ENCODE data around the gene HLA-DMA.

HLA-DMA gene

DNA sequence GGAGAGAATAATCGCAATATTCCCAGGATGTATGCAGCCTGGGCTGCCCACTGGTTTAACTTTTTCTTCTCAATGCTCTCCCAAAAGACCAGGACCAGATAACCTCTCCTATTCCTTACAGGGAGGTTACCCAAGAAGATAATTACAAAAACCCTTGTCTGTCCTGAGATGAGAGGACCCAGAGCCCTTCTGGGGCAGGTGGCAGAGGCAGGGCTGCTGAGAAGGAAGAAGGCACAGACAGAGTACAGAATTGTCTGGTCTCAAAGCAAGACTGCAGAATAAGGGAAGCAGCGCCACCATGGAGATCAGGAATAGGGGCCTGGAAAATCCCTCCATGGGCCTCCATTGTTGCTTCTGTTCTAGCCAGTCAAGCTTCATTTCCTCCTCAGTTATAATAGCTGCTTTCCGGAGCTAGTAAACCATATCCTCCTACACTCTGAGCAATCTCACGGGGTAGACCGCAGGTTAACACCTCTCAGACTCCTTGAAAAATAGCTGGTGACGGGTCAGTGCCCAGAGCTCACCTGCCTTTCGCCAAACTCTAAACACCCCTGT lies 11.6 kb downstream of the HLA-DMA start:
- H3K27me3 Mint-ChIP-seq: no peaks in the 10 kb centered on the region
- ATAC-seq (replicated peaks) (peak; percentile 84), DNase-seq (peak; percentile 47 to 55 (median 52))
- H3K4me1 Mint-ChIP-seq (ENCODE audit: low read depth in 2 of 2): peaks cover 48 to 58% of the 10 kb centered on the region in 2 donors
- peak overlapping the region; percentile 86 to 88 for H3K4me3 Mint-ChIP-seq
- peaks cover 3% of the 10 kb centered on the region for H3K36me3 Mint-ChIP-seq (ENCODE audit: insufficient read depth)
- no peaks in the 10 kb centered on the region for H3K9me3 Mint-ChIP-seq
- H3K27ac Mint-ChIP-seq: peak overlapping the region; percentile 92 to 95

DNA sequence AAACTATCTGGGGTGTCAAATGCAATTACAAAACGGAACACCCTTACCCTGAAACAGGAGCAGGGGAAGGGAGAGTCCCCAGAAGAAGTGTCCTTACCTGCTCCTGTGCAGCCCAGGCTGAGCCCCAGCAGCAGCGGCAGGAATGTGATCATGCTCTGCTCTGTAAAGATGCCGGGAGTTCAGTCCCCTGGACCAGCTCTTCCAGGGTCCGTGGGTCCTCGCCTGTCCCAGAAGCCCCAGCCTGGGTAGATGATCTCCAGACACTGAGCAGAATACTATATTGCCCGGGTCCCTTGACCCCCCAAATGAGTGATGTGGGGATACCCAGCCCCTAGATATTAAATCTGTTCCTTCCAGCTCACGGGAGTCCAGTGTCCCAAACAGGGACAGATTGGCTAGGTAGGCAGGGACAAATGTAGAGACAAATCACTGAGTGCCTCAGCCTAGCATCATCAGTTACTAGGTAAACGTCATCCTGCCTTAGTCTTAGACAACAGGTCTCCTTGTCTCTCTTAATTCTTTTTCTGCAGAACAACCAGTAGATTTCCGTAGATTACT lies 12.2 kb downstream of the HLA-DMA start, which contains the start of gene HLA-DMB:
Gene HLA-DMB, minus strand, starts transcription at position 373 of the 558 bp plus-strand sequence. Its CDS starts 221 bp downstream, at position 152.
- peaks cover 3% of the 10 kb centered on the region for H3K36me3 Mint-ChIP-seq (ENCODE audit: insufficient read depth)
- peak within 1 kb of the TSS; percentile 92 to 95 for H3K27ac Mint-ChIP-seq

DNA sequence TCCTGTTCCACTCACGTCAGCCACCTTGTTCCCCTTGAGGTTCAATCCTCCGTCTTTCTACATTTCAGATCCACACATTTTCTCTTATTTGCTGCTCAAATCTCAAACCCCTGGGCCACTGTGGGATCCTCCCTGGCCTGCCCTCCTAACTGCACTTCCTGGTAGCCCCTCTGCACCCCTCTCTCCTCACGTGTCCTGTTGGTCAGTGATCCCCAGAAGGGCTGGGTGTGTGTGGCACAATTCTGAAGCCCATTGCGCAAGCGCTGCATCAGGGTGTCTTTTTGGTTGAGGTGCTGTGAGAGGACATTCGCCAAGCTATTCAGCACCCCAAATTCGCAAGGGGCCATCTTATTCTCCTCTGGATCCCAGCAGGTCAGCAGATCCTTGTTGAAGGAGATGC lies 14.4 kb downstream of the HLA-DMA start:
- H3K4me3 Mint-ChIP-seq: no peak overlapping the region
- peaks cover 3% of the 10 kb centered on the region for H3K36me3 Mint-ChIP-seq (ENCODE audit: insufficient read depth)
- no peaks in the 10 kb centered on the region for H3K9me3 Mint-ChIP-seq
- H3K27ac Mint-ChIP-seq: no peak overlapping the region
- DNase-seq (no peak), ATAC-seq (replicated peaks) (no peak)
- H3K4me1 Mint-ChIP-seq (ENCODE audit: low read depth in 2 of 2): peaks cover 33 to 44% of the 10 kb centered on the region in 2 donors
- H3K27me3 Mint-ChIP-seq: no peaks in the 10 kb centered on the region

More for the DNA sequence above, 12.2 kb downstream of the HLA-DMA start, which contains the start of gene HLA-DMB:
- DNase-seq (peak; percentile 43 to 59 (median 52)), ATAC-seq (replicated peaks) (peak; percentile 72)
- Mint-ChIP-seq H3K4me1 (ENCODE audit: low read depth in 2 of 2) (peaks cover 47 to 60% of the 10 kb centered on the region in 2 donors), H3K27me3 (no peaks in the 10 kb centered on the region), H3K4me3 (peak within 1 kb of the TSS; percentile 86 to 88), H3K9me3 (no peaks in the 10 kb centered on the region)

DNA sequence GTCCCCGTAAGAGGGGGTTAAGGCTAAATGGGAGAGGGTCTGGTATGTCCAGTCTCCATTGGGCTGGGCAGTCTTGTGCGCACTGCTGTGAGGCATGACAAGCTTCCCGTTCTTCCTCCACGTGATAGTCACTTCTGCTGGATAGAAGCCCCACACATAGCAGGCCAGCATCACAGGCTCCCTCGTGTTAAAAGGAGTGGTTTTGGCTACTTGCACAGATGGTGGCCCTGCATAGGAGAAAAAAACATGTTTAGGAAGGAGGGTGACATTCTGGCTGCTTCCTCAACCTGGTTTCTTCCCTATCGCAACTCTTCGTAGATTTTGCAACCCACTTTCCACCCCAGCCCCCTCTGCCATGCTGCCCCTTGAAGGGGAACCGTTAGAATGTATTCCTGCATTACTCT lies 15.7 kb downstream of the HLA-DMA start:
- ATAC-seq (replicated peaks) (no peak), DNase-seq (no peak)
- H3K9me3 Mint-ChIP-seq: no peaks in the 10 kb centered on the region
- no peak overlapping the region for H3K4me3 Mint-ChIP-seq
- peak overlapping the region in 1 of 2 donors; percentile 31 for H3K27ac Mint-ChIP-seq
- no peaks in the 10 kb centered on the region for H3K27me3 Mint-ChIP-seq
- peaks cover 3% of the 10 kb centered on the region for H3K36me3 Mint-ChIP-seq (ENCODE audit: insufficient read depth)
- peaks cover 24 to 36% of the 10 kb centered on the region in 2 donors for H3K4me1 Mint-ChIP-seq (ENCODE audit: low read depth in 2 of 2)

DNA sequence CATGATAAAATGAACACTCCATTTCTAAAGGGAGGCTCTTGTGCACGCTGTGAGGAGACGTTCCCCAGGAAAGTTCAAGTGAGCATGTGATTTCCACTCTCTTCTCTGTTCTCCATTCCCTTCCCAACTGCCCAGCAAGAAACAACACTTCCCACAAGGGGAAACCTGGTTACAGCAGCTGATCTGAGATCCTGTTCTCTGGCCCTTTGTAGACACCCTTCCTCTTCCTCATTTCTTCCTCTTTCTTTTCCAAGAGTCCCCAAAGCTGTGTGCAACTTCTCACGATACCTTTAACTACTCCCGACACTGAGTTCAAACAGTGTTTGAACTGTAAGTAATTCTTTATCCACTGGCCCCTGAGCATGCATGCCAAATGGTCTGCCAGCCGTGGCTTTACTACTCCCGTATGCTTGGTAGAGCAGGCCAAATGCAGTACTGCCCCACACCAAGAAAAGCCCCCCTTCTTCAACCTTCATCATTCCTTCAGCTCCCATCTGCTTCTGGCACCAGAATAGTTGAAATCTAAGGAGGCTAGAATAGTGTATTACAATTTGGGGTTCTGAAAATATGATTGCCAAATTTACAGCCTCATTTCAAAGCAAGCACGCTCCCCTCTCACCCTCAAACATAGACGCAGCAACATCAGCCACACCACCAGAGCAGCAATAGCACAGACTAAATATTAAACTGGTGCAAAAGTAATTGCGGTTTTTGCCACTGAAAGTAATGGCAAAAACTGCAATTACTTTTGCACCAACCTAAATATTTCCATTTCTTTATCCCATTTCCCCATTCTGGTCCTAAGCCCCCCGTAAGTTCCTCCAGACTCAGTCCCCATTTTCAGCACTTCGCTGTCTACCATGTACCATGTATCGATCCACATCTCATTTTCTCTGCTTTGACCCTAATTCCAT lies 16.4 kb downstream of the HLA-DMA start:
- H3K36me3 Mint-ChIP-seq (ENCODE audit: insufficient read depth): peaks cover 3% of the 10 kb centered on the region
- DNase-seq (no peak), ATAC-seq (replicated peaks) (no peak)
- peak overlapping the region in 1 of 2 donors; percentile 31 for H3K27ac Mint-ChIP-seq
- H3K27me3 Mint-ChIP-seq: no peaks in the 10 kb centered on the region
- no peak overlapping the region for H3K4me3 Mint-ChIP-seq
- H3K4me1 Mint-ChIP-seq (ENCODE audit: low read depth in 2 of 2): peaks cover 18 to 28% of the 10 kb centered on the region in 2 donors
- no peaks in the 10 kb centered on the region for H3K9me3 Mint-ChIP-seq

DNA sequence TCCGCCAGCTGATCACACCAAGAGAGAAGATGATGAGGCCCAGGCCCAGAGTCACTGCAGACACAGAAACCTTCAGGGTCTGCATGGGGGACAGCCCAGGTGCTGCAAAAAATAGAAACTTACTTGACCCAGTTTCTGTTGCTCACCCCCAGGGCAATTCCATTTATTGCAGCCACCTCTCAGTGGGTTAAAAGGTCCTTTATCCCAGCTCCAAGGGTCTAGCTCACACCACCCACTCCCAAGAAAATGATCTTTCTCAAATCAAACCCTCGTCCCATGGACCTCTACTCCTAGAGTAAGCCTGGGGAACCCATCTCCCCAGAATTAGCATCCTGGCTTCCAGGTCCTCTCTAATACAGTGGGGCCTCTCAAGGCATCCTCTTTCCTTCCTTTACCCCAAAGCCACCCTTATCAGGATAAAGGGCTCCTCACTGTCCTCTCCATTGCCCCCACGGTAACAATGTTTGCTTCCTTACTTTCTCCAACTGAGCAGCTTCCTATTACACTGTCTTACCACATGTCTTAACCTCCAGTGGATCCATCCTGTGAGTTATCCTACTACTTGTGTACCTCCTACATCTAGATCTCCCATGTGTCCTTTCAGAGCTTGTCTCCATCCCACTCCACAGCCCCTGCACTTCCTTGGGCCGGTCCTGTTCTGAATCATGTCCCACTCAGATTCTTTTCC lies 17.2 kb downstream of the HLA-DMA start:
- ATAC-seq (replicated peaks) (no peak), DNase-seq (no peak)
- H3K4me1 Mint-ChIP-seq (ENCODE audit: low read depth in 2 of 2): peaks cover 10 to 20% of the 10 kb centered on the region in 2 donors
- H3K27me3 Mint-ChIP-seq: no peaks in the 10 kb centered on the region
- no peak overlapping the region for H3K4me3 Mint-ChIP-seq
- peaks cover 3% of the 10 kb centered on the region for H3K36me3 Mint-ChIP-seq (ENCODE audit: insufficient read depth)
- no peak overlapping the region for H3K27ac Mint-ChIP-seq
- H3K9me3 Mint-ChIP-seq: no peaks in the 10 kb centered on the region

DNA sequence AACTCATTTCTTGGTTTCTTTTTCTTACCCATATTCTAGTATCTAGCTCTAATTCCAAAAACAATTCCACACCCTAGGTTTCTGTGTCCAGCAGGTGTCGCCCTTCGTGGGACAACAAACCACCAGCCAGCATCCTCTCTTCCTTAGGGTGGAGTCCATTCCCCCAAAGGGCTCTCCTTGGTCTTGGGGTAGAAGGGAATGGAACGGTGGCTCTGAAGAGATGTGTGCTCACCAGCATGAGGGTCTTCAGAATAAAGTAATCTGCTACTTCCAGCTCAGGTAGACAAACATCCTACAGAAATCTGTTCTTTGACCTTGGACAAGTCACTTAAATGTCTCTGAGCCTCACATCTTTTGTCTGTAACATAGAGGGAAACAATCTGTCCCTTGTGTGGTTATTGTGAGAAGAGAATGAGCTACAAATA lies 19.2 kb downstream of the HLA-DMA start:
- DNase-seq (peak; percentile 69 to 72 (median 70)), ATAC-seq (replicated peaks) (peak; percentile 56)
- peaks cover 7 to 11% of the 10 kb centered on the region in 2 donors for H3K4me1 Mint-ChIP-seq (ENCODE audit: low read depth in 2 of 2)
- no peaks in the 10 kb centered on the region for H3K27me3 Mint-ChIP-seq
- H3K9me3 Mint-ChIP-seq: no peaks in the 10 kb centered on the region
- H3K36me3 Mint-ChIP-seq (ENCODE audit: insufficient read depth): peaks cover 3% of the 10 kb centered on the region
- no peak overlapping the region for H3K4me3 Mint-ChIP-seq
- H3K27ac Mint-ChIP-seq: peak overlapping the region in 1 of 2 donors; percentile 33

DNA sequence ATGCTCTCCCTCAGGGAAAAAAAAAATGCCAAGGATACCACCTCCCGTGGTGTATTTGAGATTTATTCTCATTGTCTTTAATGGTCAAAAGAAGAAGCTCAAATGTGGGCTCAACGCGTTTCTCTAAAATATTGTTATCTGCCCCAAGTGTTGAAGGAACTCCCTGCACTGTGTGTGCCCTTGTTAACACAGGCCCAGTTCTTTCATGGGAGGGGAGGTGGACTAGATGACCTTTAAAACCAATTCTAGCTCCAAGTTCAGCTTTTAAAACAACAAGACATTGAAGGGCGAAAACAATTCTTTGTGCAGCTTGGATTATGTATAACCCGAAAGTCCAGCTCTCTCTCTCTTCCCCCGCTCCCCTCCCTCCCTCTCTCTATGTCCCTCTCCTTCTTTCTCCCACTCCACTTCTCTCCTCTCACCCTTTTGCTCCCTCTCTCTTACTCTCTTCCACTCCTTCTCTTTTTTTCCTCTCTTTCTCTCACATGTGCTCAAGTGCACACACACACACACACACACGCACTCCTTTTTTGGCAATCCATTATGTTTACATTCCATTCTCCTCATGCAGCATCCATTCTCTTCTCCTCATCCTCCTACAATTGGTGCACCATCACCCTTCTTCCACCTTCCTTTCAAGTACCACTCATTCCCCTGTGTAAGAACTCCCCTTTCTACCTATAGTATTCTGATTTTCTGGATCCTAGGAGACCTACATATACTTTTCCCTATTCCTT lies 20.6 kb downstream of the HLA-DMA start:
- no peaks in the 10 kb centered on the region for H3K36me3 Mint-ChIP-seq (ENCODE audit: insufficient read depth)
- DNase-seq (no peak), ATAC-seq (replicated peaks) (no peak)
- H3K9me3 Mint-ChIP-seq: no peaks in the 10 kb centered on the region
- no peak overlapping the region for H3K27ac Mint-ChIP-seq
- no peaks in the 10 kb centered on the region for H3K27me3 Mint-ChIP-seq
- peaks cover 4 to 11% of the 10 kb centered on the region in 2 donors for H3K4me1 Mint-ChIP-seq (ENCODE audit: low read depth in 2 of 2)
- no peak overlapping the region for H3K4me3 Mint-ChIP-seq

DNA sequence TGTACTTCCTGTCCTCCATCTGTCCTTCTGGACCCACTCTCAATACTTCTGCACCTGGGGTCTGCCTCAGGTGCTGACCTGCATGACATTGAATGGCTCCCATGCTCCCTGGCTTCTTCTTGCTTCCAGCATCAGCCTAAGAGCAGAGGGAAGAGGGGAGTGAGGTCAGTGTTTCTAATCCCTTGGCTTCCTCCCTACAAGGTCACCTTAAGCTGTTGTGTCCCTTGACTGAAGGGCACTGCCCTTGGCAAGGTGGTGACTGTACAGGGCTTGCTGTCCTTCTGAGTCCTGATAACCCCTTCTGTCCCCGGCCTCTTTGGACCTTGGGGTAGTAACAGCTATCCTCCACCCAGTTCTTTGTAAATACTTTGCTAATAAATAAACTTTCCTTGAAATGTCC lies 21.7 kb downstream of the HLA-DMA start:
- H3K4me3 Mint-ChIP-seq: no peak overlapping the region
- no peak overlapping the region for H3K27ac Mint-ChIP-seq
- ATAC-seq (replicated peaks) (no peak), DNase-seq (no peak)
- peaks cover 4 to 11% of the 10 kb centered on the region in 2 donors for H3K4me1 Mint-ChIP-seq (ENCODE audit: low read depth in 2 of 2)
- H3K27me3 Mint-ChIP-seq: no peaks in the 10 kb centered on the region
- no peaks in the 10 kb centered on the region for H3K36me3 Mint-ChIP-seq (ENCODE audit: insufficient read depth)
- no peaks in the 10 kb centered on the region for H3K9me3 Mint-ChIP-seq

DNA sequence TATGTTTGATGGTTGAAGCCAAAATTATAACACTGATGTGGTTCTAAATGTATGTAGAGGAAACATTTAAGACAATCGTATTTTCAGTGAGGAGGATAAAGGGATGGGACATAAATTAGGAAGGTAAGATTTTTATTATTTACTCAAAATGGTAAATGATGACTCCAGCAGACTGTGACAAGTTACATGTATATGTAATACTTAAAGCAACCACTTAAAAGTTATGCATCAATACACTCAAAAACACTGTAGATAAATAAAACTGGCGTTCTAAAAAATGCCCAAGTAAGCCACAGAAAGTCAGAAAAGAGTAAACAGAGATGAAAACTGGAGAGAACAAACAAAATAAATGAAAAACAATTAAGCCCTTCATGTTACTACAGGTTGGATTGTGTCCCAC lies 30.8 kb downstream of the HLA-DMA start:
- Mint-ChIP-seq H3K4me1 (ENCODE audit: low read depth in 2 of 2) (peaks cover 0 to 3% of the 10 kb centered on the region in 2 donors), H3K4me3 (no peak overlapping the region), H3K27ac (no peak overlapping the region), H3K36me3 (ENCODE audit: insufficient read depth) (no peaks in the 10 kb centered on the region), H3K27me3 (no peaks in the 10 kb centered on the region), H3K9me3 (no peaks in the 10 kb centered on the region)
- DNase-seq (no peak), ATAC-seq (replicated peaks) (no peak)

DNA sequence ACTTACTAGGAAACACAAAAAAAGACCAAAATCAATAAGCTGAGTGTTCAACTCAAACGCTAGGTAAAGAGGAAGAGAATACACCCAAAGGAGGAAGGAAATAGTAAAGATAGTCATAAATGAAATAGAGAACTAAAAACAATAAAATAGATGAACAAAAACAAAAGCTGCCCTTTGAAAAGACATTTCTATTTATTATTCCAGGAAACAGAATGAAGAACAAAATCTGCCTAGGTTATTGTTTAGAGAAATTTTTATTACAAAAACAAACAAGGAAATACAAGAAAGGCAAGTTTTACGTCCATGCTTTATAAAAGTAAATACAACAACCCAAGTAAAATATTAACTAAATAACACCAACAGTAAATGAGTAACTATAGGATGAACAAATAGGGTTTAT lies 32.2 kb downstream of the HLA-DMA start:
- no peaks in the 10 kb centered on the region for H3K27me3 Mint-ChIP-seq
- no peak overlapping the region for H3K27ac Mint-ChIP-seq
- H3K4me3 Mint-ChIP-seq: no peak overlapping the region
- DNase-seq (no peak), ATAC-seq (replicated peaks) (no peak)
- no peaks in the 10 kb centered on the region for H3K9me3 Mint-ChIP-seq
- H3K4me1 Mint-ChIP-seq (ENCODE audit: low read depth in 2 of 2): peaks cover 0 to 4% of the 10 kb centered on the region in 2 donors
- H3K36me3 Mint-ChIP-seq (ENCODE audit: insufficient read depth): no peaks in the 10 kb centered on the region

DNA sequence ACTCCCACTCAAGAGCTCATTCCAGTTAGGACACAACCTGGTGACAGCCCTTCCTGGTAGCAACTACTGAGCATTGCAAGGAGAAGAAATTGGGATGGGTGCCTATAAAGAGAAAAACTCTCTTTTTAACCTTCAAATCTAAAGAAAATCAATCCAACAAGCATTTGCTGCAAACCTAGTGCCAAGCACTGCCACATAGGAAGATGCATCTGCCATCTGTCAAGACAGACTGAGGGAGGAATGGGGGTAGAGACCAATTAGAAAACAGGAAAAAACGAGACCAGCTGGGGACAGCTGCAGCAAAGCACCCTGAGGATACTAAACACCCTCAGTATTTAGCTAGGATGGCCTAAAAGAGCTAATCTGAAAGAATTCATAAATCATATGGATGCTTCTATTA lies 39.9 kb downstream of the HLA-DMA start:
- Mint-ChIP-seq H3K9me3 (no peaks in the 10 kb centered on the region), H3K36me3 (ENCODE audit: insufficient read depth) (no peaks in the 10 kb centered on the region), H3K27ac (no peak overlapping the region), H3K4me3 (no peak overlapping the region), H3K27me3 (peaks cover 6 to 38% of the 10 kb centered on the region in 2 donors), H3K4me1 (ENCODE audit: low read depth in 2 of 2) (peaks cover 0 to 4% of the 10 kb centered on the region in 2 donors)
- ATAC-seq (replicated peaks): no peak
- DNase-seq: no peak
